Loucy (cell line): ENCODE data around the gene KDM4C.

Experiments
- H2AFZ ChIP-seq: fragments of 200-600 bp; sonication (generic); 2 replicates; pipeline ENCODE4 v1.6.0; 2016; ENCODE audit warnings: antibody characterized with exemption, mild to moderate bottlenecking, low read length, moderate library complexity
- H3F3A ChIP-seq: fragments of 200-600 bp; 2 replicates; pipeline ENCODE4 v1.6.0; 2016; ENCODE audit warnings: antibody characterized with exemption, low read depth, mild to moderate bottlenecking
- H3K27me3 ChIP-seq: fragments of 200-600 bp; sonication (generic); 2 replicates; pipeline ENCODE4 v1.6.1; 2014; ENCODE audit warnings: low read length, mild to moderate bottlenecking; ENCODE audit not compliant: insufficient read depth, poor library complexity, severe bottlenecking
- H3K36me3 ChIP-seq: fragments of 200-600 bp; sonication (generic); 2 replicates; pipeline ENCODE4 v1.6.1; 2016; ENCODE audit warnings: low read length; ENCODE audit not compliant: insufficient read depth
- H3K4me1 ChIP-seq: fragments of 200-600 bp; sonication (generic); 2 replicates; pipeline ENCODE4 v1.5.1; 2014; ENCODE audit warnings: low read length, mild to moderate bottlenecking; ENCODE audit not compliant: insufficient read depth, poor library complexity, severe bottlenecking
- H3K4me2 ChIP-seq: fragments of 200-600 bp; sonication (generic); 2 replicates; pipeline ENCODE4 v1.6.0; 2014; ENCODE audit warnings: antibody characterized with exemption, low read length, low read depth, mild to moderate bottlenecking; ENCODE audit not compliant: poor library complexity, severe bottlenecking
- H3K4me3 ChIP-seq: fragments of 200-600 bp; sonication (generic); 2 replicates; pipeline ENCODE4 v1.5.1; 2014; ENCODE audit warnings: low read length, mild to moderate bottlenecking, mixed read lengths; ENCODE audit not compliant: poor library complexity, severe bottlenecking
- H3K79me2 ChIP-seq: fragments of 200-600 bp; sonication (generic); 2 replicates; pipeline ENCODE4 v1.6.1; 2014; ENCODE audit warnings: low read length; ENCODE audit not compliant: insufficient read depth
- H3K9ac ChIP-seq: fragments of 200-600 bp; sonication (generic); 2 replicates; pipeline ENCODE4 v1.6.0; 2014; ENCODE audit warnings: mild to moderate bottlenecking, low read depth, low read length, moderate library complexity; ENCODE audit not compliant: poor library complexity, severe bottlenecking
- H3K9me2 ChIP-seq: fragments of 200-600 bp; sonication (generic); replicated peaks from 2 replicates; pipeline ENCODE4 v1.6.1; 2016; ENCODE audit warnings: low read depth, low read length, mixed read lengths
- H3K9me3 ChIP-seq: fragments of 200-600 bp; sonication (generic); 2 replicates; pipeline ENCODE4 v1.6.1; 2014; ENCODE audit warnings: mild to moderate bottlenecking, antibody characterized with exemption, low read length, low read depth; ENCODE audit not compliant: insufficient read depth
- H4K20me1 ChIP-seq: fragments of 200-600 bp; sonication (generic); 2 replicates; pipeline ENCODE4 v1.6.0; 2014; ENCODE audit warnings: antibody characterized with exemption, low read length, mild to moderate bottlenecking; ENCODE audit not compliant: insufficient read depth, poor library complexity, severe bottlenecking
- EZH2phosphoT487 ChIP-seq: fragments of 200-600 bp; IDR thresholded peaks from 2 replicates; pipeline ENCODE4 v1.6.1; 2018; ENCODE audit warnings: antibody characterized with exemption, mild to moderate bottlenecking, moderate library complexity, borderline replicate concordance
- TF ChIP-seq, protein P1 (sequence below): fragments of 200-600 bp; sonication (generic); conservative IDR thresholded peaks from 2 replicates; pipeline ENCODE4 v1.5.1; 2014; ENCODE audit warnings: mild to moderate bottlenecking, antibody characterized with exemption, low read length

KDM4C gene

GRCh38 chr9:6761306-6761705 lies 3.5 kb downstream of the KDM4C start:
- no peak overlapping the region for H2AFZ ChIP-seq
- H3K27me3 ChIP-seq, result no peaks in the 10 kb centered on the region
- H3K4me3 ChIP-seq, result peak overlapping the region; percentile 40
- H3K4me1 ChIP-seq, result peaks cover 25% of the 10 kb centered on the region
- no peak overlapping the region for H3K9ac ChIP-seq
- no peaks in the 10 kb centered on the region for H3K9me2 ChIP-seq
- no peaks in the 10 kb centered on the region for H3K9me3 ChIP-seq
- H3F3A ChIP-seq, result no peaks in the 10 kb centered on the region
- TF ChIP-seq, protein P1, sequence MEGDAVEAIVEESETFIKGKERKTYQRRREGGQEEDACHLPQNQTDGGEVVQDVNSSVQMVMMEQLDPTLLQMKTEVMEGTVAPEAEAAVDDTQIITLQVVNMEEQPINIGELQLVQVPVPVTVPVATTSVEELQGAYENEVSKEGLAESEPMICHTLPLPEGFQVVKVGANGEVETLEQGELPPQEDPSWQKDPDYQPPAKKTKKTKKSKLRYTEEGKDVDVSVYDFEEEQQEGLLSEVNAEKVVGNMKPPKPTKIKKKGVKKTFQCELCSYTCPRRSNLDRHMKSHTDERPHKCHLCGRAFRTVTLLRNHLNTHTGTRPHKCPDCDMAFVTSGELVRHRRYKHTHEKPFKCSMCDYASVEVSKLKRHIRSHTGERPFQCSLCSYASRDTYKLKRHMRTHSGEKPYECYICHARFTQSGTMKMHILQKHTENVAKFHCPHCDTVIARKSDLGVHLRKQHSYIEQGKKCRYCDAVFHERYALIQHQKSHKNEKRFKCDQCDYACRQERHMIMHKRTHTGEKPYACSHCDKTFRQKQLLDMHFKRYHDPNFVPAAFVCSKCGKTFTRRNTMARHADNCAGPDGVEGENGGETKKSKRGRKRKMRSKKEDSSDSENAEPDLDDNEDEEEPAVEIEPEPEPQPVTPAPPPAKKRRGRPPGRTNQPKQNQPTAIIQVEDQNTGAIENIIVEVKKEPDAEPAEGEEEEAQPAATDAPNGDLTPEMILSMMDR, result no peak
- no peak for TF ChIP-seq EZH2phosphoT487
- H3K36me3 ChIP-seq, result no peaks in the 10 kb centered on the region
- peaks cover 77% of the 10 kb centered on the region for H3K79me2 ChIP-seq
- peaks cover 46% of the 10 kb centered on the region for H4K20me1 ChIP-seq
- peak overlapping the region; percentile 57 for H3K4me2 ChIP-seq

DNA sequence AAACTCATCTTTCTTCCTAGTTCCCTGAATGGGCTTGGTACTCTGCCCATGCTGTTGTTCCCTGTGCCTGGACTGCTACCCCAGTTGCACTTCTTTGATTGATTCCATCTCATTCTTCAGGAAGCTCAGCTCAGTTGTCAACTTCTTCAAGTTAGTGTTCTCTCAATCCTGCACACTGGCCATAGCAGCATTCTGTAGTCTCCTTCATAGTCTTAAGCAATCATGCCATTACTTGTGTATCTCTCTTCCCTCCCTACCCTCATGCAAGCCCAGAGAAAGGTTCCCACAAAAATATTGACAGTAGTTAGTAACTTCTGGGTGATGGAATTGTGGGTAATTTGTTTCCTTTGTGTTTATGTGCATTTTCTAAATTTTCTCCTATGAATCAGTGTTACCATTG lies 5.5 kb downstream of the KDM4C start:
- H3K4me3 ChIP-seq, result peak overlapping the region; percentile 16
- TF ChIP-seq EZH2phosphoT487, result no peak
- TF ChIP-seq, protein P1, result no peak
- no peak overlapping the region for H2AFZ ChIP-seq
- no peaks in the 10 kb centered on the region for H3K9me3 ChIP-seq
- H3F3A ChIP-seq, result no peaks in the 10 kb centered on the region
- H3K79me2 ChIP-seq, result peaks cover 84% of the 10 kb centered on the region
- H4K20me1 ChIP-seq, result peaks cover 47% of the 10 kb centered on the region
- no peak overlapping the region for H3K9ac ChIP-seq
- no peaks in the 10 kb centered on the region for H3K27me3 ChIP-seq
- peaks cover 20% of the 10 kb centered on the region for H3K4me1 ChIP-seq
- H3K36me3 ChIP-seq, result no peaks in the 10 kb centered on the region
- H3K9me2 ChIP-seq, result no peaks in the 10 kb centered on the region
- H3K4me2 ChIP-seq, result peak overlapping the region; percentile 10

- H3K79me2 ChIP-seq, result peaks cover 83% of the 10 kb centered on the region
- H3K9me3 ChIP-seq, result no peaks in the 10 kb centered on the region
- H3F3A ChIP-seq, result no peaks in the 10 kb centered on the region
- no peak overlapping the region for H3K4me3 ChIP-seq
- no peak overlapping the region for H3K9ac ChIP-seq
- TF ChIP-seq, protein P1, result no peak
- H4K20me1 ChIP-seq, result peaks cover 42% of the 10 kb centered on the region
- H2AFZ ChIP-seq, result no peak overlapping the region
- no peaks in the 10 kb centered on the region for H3K9me2 ChIP-seq
- peaks cover 20% of the 10 kb centered on the region for H3K4me1 ChIP-seq
- no peaks in the 10 kb centered on the region for H3K27me3 ChIP-seq
- H3K4me2 ChIP-seq, result peak overlapping the region; percentile 10
- H3K36me3 ChIP-seq, result no peaks in the 10 kb centered on the region
Observed at GRCh38 chr9:6764011-6764410, 6.2 kb downstream of the KDM4C start.
